AG04449 (cell line): Measurements from ENCODE around the gene SETBP1.
A peak's percentile ranks its signal among the peaks of the same experiment; 100 is the strongest.

Source experiments
- CTCF ChIA-PET: fragments of 350-600 bp; formaldehyde crosslinking; extraction: SDS; loops from one replicate; lab custom pipeline; 2021; ENCODE audit warnings: antibody characterized with exemption; lab: Yijun Ruan, JAX
- POLR2A ChIA-PET: fragments of 400-600, 350-600 bp; formaldehyde crosslinking; extraction: SDS; loops from one replicate; lab custom pipeline; 2020; ENCODE audit warnings: antibody characterized with exemption, inconsistent platforms; lab: Yijun Ruan, JAX
- DNase-seq: peaks from one replicate; pipeline ENCODE4 v3.0.0-alpha.2; 2010; ENCODE audit warnings: low read depth, low spot score
- H3K4me3 ChIP-seq: 2 replicates; pipeline ENCODE4 v1.5.1; 2011; ENCODE audit warnings: low read depth, mild to moderate bottlenecking, control low read depth, low read length
- TF ChIP-seq, protein P1 (sequence below): IDR thresholded peaks from one replicate; pipeline ENCODE4 v1.5.1; 2011; ENCODE audit warnings: mild to moderate bottlenecking, moderate library complexity, low read length, control low read depth, inconsistent platforms; ENCODE audit not compliant: insufficient read depth; ENCODE audit errors: missing control alignments

SETBP1 gene

DNA sequence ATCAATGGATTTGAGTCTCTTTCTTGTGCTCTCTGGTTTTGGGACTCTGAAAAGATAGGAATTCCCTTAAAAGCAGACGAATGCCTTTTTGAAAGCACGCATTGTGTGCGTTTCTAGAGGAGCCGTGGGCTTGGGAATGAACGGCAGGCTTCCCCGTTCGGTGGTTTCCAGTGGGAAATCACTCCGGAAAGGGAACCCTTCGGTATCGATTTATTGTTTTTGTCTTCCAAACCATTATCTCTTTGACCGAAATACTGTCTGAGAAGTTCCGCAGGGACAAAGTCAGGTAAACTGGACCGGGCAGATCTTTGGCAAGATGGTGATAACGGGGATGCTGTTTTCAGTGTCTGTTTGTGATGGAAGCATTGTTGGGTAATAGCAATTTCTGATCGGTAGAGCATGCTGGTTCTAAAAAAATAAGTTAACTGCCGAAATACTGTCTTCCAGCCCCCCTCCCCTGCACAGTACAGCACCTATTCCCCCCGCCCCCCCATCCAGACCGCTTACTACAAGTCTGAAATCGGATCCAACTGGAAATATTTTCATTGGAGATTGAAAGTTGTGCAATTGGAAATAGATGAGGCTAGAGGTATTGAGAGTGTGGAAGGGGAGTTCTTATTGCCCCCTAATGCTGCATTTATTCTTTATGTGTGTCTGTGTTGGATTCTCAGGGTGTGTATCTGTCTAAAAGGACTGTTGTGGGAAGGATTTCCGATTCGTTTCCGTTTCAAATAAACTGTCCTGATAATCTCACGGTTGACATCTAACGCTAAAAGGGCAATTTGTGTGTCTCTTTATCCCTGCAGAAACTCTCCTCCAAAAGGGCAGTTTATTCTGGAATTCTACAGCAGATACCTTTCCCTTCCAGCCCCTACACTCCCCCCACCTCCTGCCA, 635 bp downstream of the SETBP1 start:
- no peak for DNase-seq
- ChIA-PET CTCF (interaction anchor here (1.2 kb wide), 1 partner anchor 532 kb away, joined by 3 read pairs; no protein-coding TSS in a partner anchor), POLR2A (no interaction called here)
- peak overlapping the region; percentile 70 for H3K4me3 ChIP-seq
- TF ChIP-seq, protein P1, sequence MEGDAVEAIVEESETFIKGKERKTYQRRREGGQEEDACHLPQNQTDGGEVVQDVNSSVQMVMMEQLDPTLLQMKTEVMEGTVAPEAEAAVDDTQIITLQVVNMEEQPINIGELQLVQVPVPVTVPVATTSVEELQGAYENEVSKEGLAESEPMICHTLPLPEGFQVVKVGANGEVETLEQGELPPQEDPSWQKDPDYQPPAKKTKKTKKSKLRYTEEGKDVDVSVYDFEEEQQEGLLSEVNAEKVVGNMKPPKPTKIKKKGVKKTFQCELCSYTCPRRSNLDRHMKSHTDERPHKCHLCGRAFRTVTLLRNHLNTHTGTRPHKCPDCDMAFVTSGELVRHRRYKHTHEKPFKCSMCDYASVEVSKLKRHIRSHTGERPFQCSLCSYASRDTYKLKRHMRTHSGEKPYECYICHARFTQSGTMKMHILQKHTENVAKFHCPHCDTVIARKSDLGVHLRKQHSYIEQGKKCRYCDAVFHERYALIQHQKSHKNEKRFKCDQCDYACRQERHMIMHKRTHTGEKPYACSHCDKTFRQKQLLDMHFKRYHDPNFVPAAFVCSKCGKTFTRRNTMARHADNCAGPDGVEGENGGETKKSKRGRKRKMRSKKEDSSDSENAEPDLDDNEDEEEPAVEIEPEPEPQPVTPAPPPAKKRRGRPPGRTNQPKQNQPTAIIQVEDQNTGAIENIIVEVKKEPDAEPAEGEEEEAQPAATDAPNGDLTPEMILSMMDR = no peak

DNA sequence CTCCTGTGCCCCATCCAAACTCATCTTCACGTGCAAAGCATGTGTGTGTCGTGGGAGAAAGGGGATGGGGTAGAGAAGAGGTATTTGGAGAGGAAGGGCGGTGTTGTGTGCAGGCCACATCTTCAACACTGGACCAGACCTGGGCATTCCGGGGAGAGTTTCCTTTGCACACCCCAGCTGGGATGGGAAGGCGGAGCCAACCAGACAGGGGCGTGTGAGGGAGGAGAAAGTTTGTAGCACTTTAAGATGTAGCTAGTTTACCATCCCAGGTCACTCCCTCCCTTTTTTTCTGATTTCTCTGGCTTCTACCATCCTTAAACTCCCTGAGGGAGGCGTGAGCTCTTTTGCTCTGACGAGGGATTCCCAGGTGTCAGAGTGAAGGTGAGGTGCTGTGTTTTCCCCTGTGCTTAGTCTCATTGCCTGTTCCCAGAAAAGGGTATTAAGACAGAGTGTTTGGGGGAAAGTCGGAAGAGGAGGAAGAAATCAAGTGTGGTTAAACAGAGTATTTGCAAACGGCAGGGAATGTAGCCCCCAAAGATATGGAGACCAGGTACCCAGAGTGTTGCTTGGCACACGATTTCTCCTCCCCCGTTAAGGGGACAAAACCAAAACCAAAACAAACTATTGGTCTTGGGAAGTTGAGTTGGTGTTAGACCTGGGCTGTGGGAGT, 1.6 kb downstream of the SETBP1 start:
- TF ChIP-seq, protein P1 = no peak
- no peak for DNase-seq
- no peak overlapping the region for H3K4me3 ChIP-seq
- ChIA-PET CTCF (no interaction called here), POLR2A (no interaction called here)

DNA sequence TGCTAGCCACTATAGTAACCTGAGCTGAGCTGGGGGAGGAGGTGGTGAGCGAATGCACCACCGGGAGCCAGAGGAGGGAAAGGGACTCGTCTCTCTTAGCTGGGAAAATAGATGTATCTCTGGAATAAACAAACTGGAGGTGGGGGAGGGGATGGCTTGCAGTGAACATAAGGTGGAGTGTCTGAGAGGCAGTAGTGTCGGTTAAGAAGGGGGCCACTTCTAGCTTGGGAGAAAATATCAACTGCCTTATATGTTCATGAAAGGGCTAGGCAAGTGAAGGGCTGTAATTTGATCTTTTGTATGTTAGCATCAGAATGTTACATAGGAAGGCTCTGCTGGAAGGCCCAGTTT, 2.2 kb downstream of the SETBP1 start:
- ChIA-PET CTCF (no interaction called here), POLR2A (no interaction called here)
- no peak for DNase-seq
- TF ChIP-seq, protein P1 = no peak
- no peak overlapping the region for H3K4me3 ChIP-seq

DNA sequence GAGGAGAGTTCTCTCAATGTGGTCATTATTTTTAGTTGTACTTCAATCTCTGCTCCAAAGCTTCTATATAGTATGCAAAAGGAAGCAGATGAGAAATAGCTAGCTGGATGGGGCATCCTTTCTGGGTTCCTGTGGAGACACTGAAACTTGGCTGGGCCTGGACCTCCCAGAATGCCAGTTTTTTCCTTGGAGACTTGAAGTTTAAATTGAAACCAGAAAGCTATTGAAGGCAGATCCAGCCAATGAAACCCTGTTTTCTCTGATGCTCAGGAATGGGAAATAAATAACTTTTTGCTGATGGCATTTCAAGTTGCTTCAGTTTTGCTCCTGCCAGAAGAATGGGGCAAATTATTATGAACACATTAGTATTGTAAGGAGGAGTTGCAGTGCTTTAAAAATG, 2.9 kb downstream of the SETBP1 start:
- H3K4me3 ChIP-seq = no peak overlapping the region
- ChIA-PET POLR2A (no interaction called here), CTCF (interaction anchor here (0.9 kb wide), 1 partner anchor 13 kb away, joined by 3 read pairs; no protein-coding TSS in a partner anchor)
- TF ChIP-seq, protein P1 = no peak
- DNase-seq = no peak

DNA sequence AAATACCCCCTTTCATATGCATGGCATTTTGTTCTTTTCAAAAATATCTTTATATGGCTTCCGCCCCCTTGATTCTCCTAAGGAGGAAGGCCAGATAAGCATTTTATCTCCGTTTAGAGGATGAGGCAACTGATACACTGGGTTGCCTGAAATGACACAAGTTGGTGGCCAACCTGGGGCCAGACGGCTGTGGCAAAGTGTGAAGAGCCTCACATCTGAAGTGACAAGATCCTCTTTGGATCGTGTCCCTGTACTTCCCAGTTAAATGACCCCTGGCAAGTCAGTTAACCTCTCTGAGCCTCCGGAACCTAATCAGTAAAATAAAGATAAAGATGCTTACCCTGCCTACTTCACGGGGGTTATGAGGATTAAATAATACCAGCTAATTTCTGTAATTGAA, 4.6 kb downstream of the SETBP1 start:
- no peak overlapping the region for H3K4me3 ChIP-seq
- DNase-seq = no peak
- TF ChIP-seq, protein P1 = no peak
- POLR2A ChIA-PET = no interaction called here
- CTCF ChIA-PET = no interaction called here

DNA sequence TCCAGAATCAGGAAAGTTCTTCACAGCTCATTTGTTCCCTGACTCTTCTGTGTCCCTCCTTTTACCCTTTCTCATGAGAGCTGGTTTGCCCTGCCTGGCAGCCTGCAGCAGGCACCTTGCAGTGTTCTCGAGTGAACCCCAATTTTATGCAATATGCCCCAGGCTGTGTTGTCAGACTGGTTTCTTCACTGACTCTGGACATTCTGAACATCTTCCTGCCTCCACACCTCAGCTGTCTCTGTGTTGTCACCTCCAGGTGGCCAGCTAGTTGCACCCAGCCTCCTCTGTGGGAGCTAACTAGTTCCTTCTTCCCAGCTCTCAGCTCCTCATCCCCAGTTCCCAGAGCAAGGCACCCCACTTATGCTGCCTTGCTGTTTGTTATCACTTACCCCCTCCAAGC, 5.5 kb downstream of the SETBP1 start:
- no peak for DNase-seq
- no peak overlapping the region for H3K4me3 ChIP-seq
- TF ChIP-seq, protein P1 = no peak
- POLR2A ChIA-PET = no interaction called here
- CTCF ChIA-PET = interaction anchor here (1.2 kb wide), 1 partner anchor 511 kb away, joined by 3 read pairs; no protein-coding TSS in a partner anchor
